Measurements from ENCODE around the gene HK2.

- TF ChIP-seq CTCF (IDR thresholded peaks at IDR 0.05) (no peak), EP300 (IDR thresholded peaks at IDR 0.05) (no peak)
These were observed 52.9 kb downstream of the HK2 start for GRCh38 chr2:74886811-74887210.
